ENCODE results near the gene PRKCG.
"Not testable (repeated sequence)": the region's sequence is repeated elsewhere in the genome, so short reads cannot be mapped to it uniquely, and the experiment has no call there.

PRKCG gene

GRCh38 chr19:53944933-53945332 is 62.9 kb downstream of the PRKCG start:
- DNase-seq (ENCODE audit: low spot score) = no peak

GRCh38 chr19:53945441-53945840 is 63.4 kb downstream of the PRKCG start:
- peak; percentile 49 for DNase-seq (ENCODE audit: low spot score)

- no peak for DNase-seq (ENCODE audit: low spot score)
These were observed 64.0 kb downstream of the PRKCG start for GRCh38 chr19:53945998-53946397.

- no peak for DNase-seq (ENCODE audit: low spot score)
These were observed 65.6 kb downstream of the PRKCG start for GRCh38 chr19:53947624-53948023.

- not testable (repeated sequence) for DNase-seq (ENCODE audit: low spot score)
These were observed 66.6 kb downstream of the PRKCG start for GRCh38 chr19:53948611-53949010.

- no peak for DNase-seq (ENCODE audit: low spot score)
These were observed 69.4 kb downstream of the PRKCG start for GRCh38 chr19:53951436-53951835.

GRCh38 chr19:53951947-53952346 is 70.0 kb downstream of the PRKCG start:
- no peak for DNase-seq (ENCODE audit: low spot score)

- no peak for DNase-seq (ENCODE audit: low spot score)
These were observed 71.4 kb downstream of the PRKCG start for GRCh38 chr19:53953383-53953782.

Measured in Ammon's horn (tissue), 1 donor.